Vagina (tissue), 2 donors: ENCODE data around the gene WDR38. TPM values are rescaled to one million over a fixed set of nuclear protein-coding genes. Genes with fewer than 3 reads are reported as not detected.
A peak's percentile ranks its signal among the peaks of the same experiment; 100 is the strongest.

ENCODE experiments used
- DNase-seq, 2 donors: peaks; one replicate each; pipeline ENCODE4 v3.0.0-alpha.2; 2017; ENCODE audit errors: extremely low spot score in 2 of 2
- H3K27ac ChIP-seq: fragments of 200-600 bp; sonication (generic); one replicate; pipeline ENCODE4 v1.5.1; 2019
- H3K27me3 ChIP-seq: fragments of 200-600 bp; sonication (generic); one replicate; pipeline ENCODE4 v1.5.1; 2019
- H3K36me3 ChIP-seq, 2 donors: fragments of 200-600 bp; sonication (generic); one replicate each; pipeline ENCODE4 v1.5.1; 2017 to 2019
- H3K4me1 ChIP-seq: fragments of 200-600 bp; sonication (generic); one replicate; pipeline ENCODE4 v1.5.1; 2019
- H3K4me3 ChIP-seq, 2 donors: fragments of 200-600 bp; sonication (generic); 1 replicate in 1 of 2; 2 replicates in 1 of 2; pipeline ENCODE4 v1.5.1; 2016 to 2019
- H3K9me3 ChIP-seq: fragments of 200-600 bp; sonication (generic); one replicate; pipeline ENCODE4 v1.5.1; 2019
- POLR2A ChIP-seq, 2 donors: fragments of 450-650 bp; IDR thresholded peaks; one replicate each; pipeline ENCODE4 v1.6.1; 2017; ENCODE audit warnings: antibody characterized with exemption in 2 of 2, mild to moderate bottlenecking in 2 of 2, moderate library complexity in 2 of 2
- POLR2AphosphoS5 ChIP-seq, 2 donors: sonication (generic); formaldehyde crosslinking; IDR thresholded peaks; one replicate each; pipeline ENCODE4 v1.9.0; 2017; ENCODE audit warnings: antibody characterized with exemption in 2 of 2, mild to moderate bottlenecking in 2 of 2, low read depth in 1 of 2; ENCODE audit not compliant: insufficient read depth in 1 of 2
- intact Hi-C: fragments of 100-400 bp; cut with DNase I; formaldehyde crosslinking; loops from one replicate; pipeline ENCODE4 v1.15.1; 2023
- total RNA-seq: library from RNA; depleted of rRNA; stranded (reverse); fragments of >200 nt; gene quantifications from one replicate; pipeline ENCODE4 v1.2.3, GENCODE V29; 2016
- TF ChIP-seq, protein P1 (sequence below), 3 experiments: fragments of 450-650 bp in 2 of 3; fragments of 200-600 bp in 1 of 3; sonication (generic) in 1 of 3; IDR thresholded peaks; one replicate each; pipeline ENCODE4 v1.5.1; 2017 to 2019; ENCODE audit warnings: antibody characterized with exemption in 3 of 3, mild to moderate bottlenecking in 2 of 3, moderate library complexity in 2 of 3

WDR38 gene
- total RNA-seq, 1 donor from 2014 or later, result not detected

DNA sequence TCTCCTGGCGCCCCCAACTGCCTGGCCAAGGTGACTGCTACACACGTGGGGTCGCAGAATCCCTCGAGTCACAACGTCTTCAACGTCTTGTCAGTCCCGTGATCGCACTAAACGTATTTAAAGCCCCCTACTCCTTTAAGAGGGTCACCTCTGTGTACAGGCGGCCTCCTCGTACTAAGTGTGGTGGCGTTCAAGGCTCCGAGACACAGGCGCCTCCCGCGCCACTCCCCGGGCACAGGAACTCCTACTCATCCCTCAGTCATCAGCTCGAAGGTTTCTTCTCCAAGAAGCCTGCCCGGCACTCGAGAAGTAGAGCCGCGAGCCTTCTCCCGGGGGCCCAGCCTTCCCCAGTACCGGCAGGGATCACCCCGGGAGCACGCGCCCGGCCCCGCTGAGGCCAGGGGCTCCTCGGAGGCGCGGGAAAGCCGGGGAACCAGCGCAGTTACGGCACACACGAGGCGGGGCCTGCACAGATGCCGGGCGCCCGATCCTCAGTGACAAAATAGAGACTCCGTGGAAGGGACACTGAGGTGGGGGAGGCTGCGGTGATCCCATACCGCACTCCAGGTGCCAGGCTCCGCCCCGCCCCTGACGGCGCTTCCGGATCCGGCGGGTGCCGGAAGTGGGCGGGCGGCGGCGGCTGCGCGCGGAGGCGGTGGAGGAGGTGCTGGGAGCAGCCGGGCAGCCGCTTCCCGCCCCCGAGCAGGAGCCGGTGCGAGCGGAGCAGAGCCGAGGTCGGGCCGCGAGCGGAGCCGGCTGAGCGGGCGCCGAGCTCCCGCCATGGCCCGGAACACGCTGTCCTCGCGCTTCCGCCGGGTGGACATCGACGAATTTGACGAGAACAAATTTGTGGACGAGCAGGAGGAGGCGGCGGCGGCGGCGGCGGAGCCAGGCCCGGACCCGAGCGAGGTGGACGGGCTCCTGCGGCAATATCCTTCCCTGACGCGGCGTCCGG lies 15.5 kb downstream of the WDR38 start:
- Histone ChIP-seq H3K4me1 (peaks cover 56% of the 10 kb centered on the region), H3K9me3 (no peaks in the 10 kb centered on the region)
- intact Hi-C loops, result no loop called here

DNA sequence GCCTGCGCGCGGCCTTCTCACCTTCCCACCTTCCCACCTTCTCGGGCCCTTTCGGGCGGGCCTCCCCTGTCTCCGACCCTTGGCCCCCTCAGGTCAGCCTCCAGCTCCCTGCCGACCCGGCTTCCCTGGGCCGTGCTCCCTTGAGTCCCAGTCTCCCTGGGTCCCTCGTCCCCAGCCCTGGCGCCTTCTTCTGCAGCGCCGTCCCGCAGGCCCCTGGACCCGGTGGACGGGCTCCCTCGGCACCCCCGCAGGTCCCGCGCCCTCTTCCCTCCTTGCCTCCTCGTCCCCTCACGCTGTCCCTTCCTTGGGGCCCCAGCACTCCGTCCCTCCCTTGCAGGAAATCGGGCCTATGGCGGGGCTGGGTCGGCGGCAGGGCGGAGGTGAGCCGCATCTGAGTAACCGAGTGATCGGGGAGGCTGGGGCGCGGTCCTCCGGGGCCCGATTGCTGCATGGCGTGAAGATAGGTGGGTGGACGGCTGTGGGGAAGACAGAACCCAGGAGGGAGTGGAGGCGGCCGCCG lies 16.3 kb downstream of the WDR38 start:
- Histone ChIP-seq H3K27ac (peak overlapping the region; percentile 84), H3K27me3 (no peaks in the 10 kb centered on the region), H3K4me1 (peaks cover 62% of the 10 kb centered on the region), H3K4me3 (peak overlapping the region; percentile 57 to 98), H3K36me3 (peaks cover 0 to 14% of the 10 kb centered on the region in 2 donors), H3K9me3 (no peaks in the 10 kb centered on the region)
- TF ChIP-seq POLR2AphosphoS5 (IDR thresholded peaks at IDR 0.05; ENCODE audit: insufficient read depth in 1 of 2, low read depth in 1 of 2) (no peak), POLR2A (IDR thresholded peaks at IDR 0.05) (no peak)
- TF ChIP-seq, protein P1, sequence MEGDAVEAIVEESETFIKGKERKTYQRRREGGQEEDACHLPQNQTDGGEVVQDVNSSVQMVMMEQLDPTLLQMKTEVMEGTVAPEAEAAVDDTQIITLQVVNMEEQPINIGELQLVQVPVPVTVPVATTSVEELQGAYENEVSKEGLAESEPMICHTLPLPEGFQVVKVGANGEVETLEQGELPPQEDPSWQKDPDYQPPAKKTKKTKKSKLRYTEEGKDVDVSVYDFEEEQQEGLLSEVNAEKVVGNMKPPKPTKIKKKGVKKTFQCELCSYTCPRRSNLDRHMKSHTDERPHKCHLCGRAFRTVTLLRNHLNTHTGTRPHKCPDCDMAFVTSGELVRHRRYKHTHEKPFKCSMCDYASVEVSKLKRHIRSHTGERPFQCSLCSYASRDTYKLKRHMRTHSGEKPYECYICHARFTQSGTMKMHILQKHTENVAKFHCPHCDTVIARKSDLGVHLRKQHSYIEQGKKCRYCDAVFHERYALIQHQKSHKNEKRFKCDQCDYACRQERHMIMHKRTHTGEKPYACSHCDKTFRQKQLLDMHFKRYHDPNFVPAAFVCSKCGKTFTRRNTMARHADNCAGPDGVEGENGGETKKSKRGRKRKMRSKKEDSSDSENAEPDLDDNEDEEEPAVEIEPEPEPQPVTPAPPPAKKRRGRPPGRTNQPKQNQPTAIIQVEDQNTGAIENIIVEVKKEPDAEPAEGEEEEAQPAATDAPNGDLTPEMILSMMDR (IDR thresholded peaks at IDR 0.05), result no peak
- DNase-seq, result no peak
- intact Hi-C loops, result no loop called here

More for the DNA sequence above, 15.5 kb downstream of the WDR38 start:
- no peaks in the 10 kb centered on the region for H3K27me3 ChIP-seq
- peak in 1 of 2 donors; percentile 92 for TF ChIP-seq POLR2A (IDR thresholded peaks at IDR 0.05)
- TF ChIP-seq, protein P1 (IDR thresholded peaks at IDR 0.05), result no peak
- peak; percentile 10 to 98 for TF ChIP-seq POLR2AphosphoS5 (IDR thresholded peaks at IDR 0.05; ENCODE audit: insufficient read depth in 1 of 2, low read depth in 1 of 2)
- H3K36me3 ChIP-seq, result peaks cover 0 to 7% of the 10 kb centered on the region in 2 donors
- H3K4me3 ChIP-seq, result peak overlapping the region; percentile 57 to 98
- peak overlapping the region; percentile 84 for H3K27ac ChIP-seq
- no peak for DNase-seq

DNA sequence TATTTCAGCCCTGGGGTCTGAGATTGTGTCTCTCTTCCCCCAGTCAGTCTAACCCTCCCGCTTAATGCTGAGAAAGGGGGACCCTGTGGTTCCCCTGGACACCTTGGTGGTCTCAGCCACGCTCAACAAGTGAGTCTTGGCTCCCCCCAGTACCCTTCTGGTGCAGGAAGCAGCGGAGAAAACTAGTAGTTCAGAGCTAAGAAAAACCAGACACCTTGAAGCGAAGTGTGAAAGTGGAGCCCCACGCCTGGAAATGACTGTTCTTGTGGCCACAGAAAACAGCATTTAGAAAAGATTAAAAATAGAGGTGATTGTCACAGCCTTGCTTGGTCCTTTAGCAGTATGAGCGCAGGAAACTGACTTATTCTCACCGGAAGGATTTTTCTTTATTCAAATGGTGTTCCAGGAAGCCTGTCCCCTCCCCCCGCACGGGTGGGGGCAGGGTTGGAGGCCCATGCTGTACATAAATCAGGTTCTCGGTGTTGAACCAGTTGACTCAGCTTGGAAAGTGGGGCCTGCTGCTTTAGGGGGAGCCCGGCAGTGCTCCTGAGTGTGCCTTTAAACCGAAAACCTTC lies 16.8 kb downstream of the WDR38 start:
- TF ChIP-seq, protein P1 (IDR thresholded peaks at IDR 0.05), result no peak
- TF ChIP-seq POLR2AphosphoS5 (IDR thresholded peaks at IDR 0.05; ENCODE audit: insufficient read depth in 1 of 2, low read depth in 1 of 2), result peak in 1 of 2 donors; percentile 34
- no peak for DNase-seq
- peak overlapping the region; percentile 57 to 98 for H3K4me3 ChIP-seq
- H3K9me3 ChIP-seq, result no peaks in the 10 kb centered on the region
- intact Hi-C loops, result no loop called here
- peak overlapping the region; percentile 84 for H3K27ac ChIP-seq
- peaks cover 62% of the 10 kb centered on the region for H3K4me1 ChIP-seq
- no peaks in the 10 kb centered on the region for H3K27me3 ChIP-seq
- H3K36me3 ChIP-seq, result peaks cover 0 to 19% of the 10 kb centered on the region in 2 donors

DNA sequence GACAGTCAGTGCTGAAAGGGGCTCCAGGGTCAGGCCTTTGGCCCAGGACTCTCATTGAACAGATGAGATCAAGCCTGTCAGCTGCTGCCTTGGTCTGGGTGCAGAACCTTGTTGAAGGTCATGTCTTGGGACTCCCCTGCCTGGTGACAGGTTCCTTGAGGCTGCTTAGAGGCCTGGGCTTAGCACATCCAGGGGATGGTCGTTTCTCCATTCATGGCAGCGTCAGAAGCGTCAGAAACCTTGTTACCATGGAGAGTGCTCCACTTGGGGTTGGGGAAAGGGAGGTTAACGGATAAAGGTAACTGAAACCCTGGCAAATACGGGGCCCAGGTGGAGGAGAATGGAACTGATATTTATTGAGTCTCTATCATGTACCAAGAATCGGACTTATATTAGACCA lies 17.5 kb downstream of the WDR38 start:
- peak overlapping the region; percentile 57 to 98 for H3K4me3 ChIP-seq
- peak overlapping the region; percentile 84 for H3K27ac ChIP-seq
- intact Hi-C loops, result no loop called here
- peaks cover 0 to 26% of the 10 kb centered on the region in 2 donors for H3K36me3 ChIP-seq
- TF ChIP-seq POLR2AphosphoS5 (IDR thresholded peaks at IDR 0.05; ENCODE audit: insufficient read depth in 1 of 2, low read depth in 1 of 2) (no peak), POLR2A (IDR thresholded peaks at IDR 0.05) (no peak)
- TF ChIP-seq, protein P1 (IDR thresholded peaks at IDR 0.05), result no peak
- H3K27me3 ChIP-seq, result no peaks in the 10 kb centered on the region
- H3K9me3 ChIP-seq, result no peaks in the 10 kb centered on the region
- DNase-seq, result no peak
- H3K4me1 ChIP-seq, result peaks cover 62% of the 10 kb centered on the region
